Astrocyte (in vitro differentiated cells and primary cell): ENCODE results near the gene ARMC9. TPM values are rescaled to one million over a fixed set of nuclear protein-coding genes. Genes with fewer than 3 reads are reported as not detected.

ENCODE experiments used
- DNase-seq: peaks from one replicate; pipeline ENCODE4 v3.0.0-alpha.2; 2010; ENCODE audit warnings: low read depth
- FAIRE-seq: peaks from 2 replicates; lab custom pipeline; 2011; peaks lifted over from hg19 to GRCh38; lab: Jason Lieb, UNC
- H2AFZ ChIP-seq: 2 replicates; pipeline ENCODE4 v1.6.0; 2012; ENCODE audit warnings: low read depth, low read length, inconsistent platforms
- H3K27ac ChIP-seq: 2 replicates; pipeline ENCODE4 v1.5.1; 2011; ENCODE audit warnings: low read depth, low read length, inconsistent platforms
- H3K27me3 ChIP-seq: 2 replicates; pipeline ENCODE4 v1.6.0; 2011; ENCODE audit warnings: low read length, inconsistent platforms; ENCODE audit not compliant: insufficient read depth
- H3K36me3 ChIP-seq: 2 replicates; pipeline ENCODE4 v1.5.1; 2011; ENCODE audit warnings: low read length, inconsistent platforms; ENCODE audit not compliant: insufficient read depth
- H3K4me1 ChIP-seq: 2 replicates; pipeline ENCODE4 v1.5.1; 2011; ENCODE audit warnings: low read length, inconsistent platforms; ENCODE audit not compliant: insufficient read depth
- H3K4me2 ChIP-seq: 2 replicates; pipeline ENCODE4 v1.6.0; 2012; ENCODE audit warnings: low read length, inconsistent platforms
- H3K4me3 ChIP-seq: 2 replicates; pipeline ENCODE4 v1.5.1; 2011; ENCODE audit warnings: low read depth, mild to moderate bottlenecking, low read length, inconsistent platforms; ENCODE audit not compliant: insufficient read depth
- H3K79me2 ChIP-seq: 2 replicates; pipeline ENCODE4 v1.6.0; 2012; ENCODE audit warnings: mild to moderate bottlenecking, low read length, inconsistent platforms; ENCODE audit not compliant: insufficient read depth
- H3K9ac ChIP-seq: 2 replicates; pipeline ENCODE4 v1.6.0; 2012; ENCODE audit warnings: mild to moderate bottlenecking, low read length, inconsistent platforms
- H3K9me3 ChIP-seq: 2 replicates; pipeline ENCODE4 v1.5.1; 2012; ENCODE audit warnings: low read depth, mild to moderate bottlenecking, low read length, inconsistent platforms; ENCODE audit not compliant: insufficient read depth
- H4K20me1 ChIP-seq: 2 replicates; pipeline ENCODE4 v1.6.0; 2012; ENCODE audit warnings: low read length, inconsistent platforms; ENCODE audit not compliant: insufficient read depth
- H3K27ac Mint-ChIP-seq: one replicate; pipeline ENCODE4 v1.8.0; 2021; ENCODE audit warnings: mild to moderate bottlenecking, mixed read lengths; ENCODE audit not compliant: unreplicated experiment
- H3K27me3 Mint-ChIP-seq: one replicate; pipeline ENCODE4 v1.8.0; 2021; ENCODE audit warnings: low read depth, mixed read lengths; ENCODE audit not compliant: unreplicated experiment
- H3K36me3 Mint-ChIP-seq: one replicate; pipeline ENCODE4 v1.8.0; 2021; ENCODE audit warnings: low read depth, mixed read lengths; ENCODE audit not compliant: unreplicated experiment
- H3K4me1 Mint-ChIP-seq: one replicate; pipeline ENCODE4 v1.8.0; 2021; ENCODE audit warnings: low read depth, mixed read lengths; ENCODE audit not compliant: unreplicated experiment
- H3K4me3 Mint-ChIP-seq: one replicate; pipeline ENCODE4 v1.8.0; 2021; ENCODE audit warnings: mild to moderate bottlenecking, moderate library complexity, mixed read lengths; ENCODE audit not compliant: unreplicated experiment
- H3K9me3 Mint-ChIP-seq: one replicate; pipeline ENCODE4 v1.8.0; 2021; ENCODE audit warnings: mild to moderate bottlenecking, mixed read lengths; ENCODE audit not compliant: unreplicated experiment
- EZH2 ChIP-seq: IDR thresholded peaks from 2 replicates; pipeline ENCODE4 v1.6.1; 2012; ENCODE audit warnings: mild to moderate bottlenecking, low read length, inconsistent platforms; ENCODE audit not compliant: insufficient read depth
- total RNA-seq: library from RNA; stranded (reverse); gene quantifications from 2 replicates; pipeline ENCODE4 v1.2.1, GENCODE V29; 2021
- TF ChIP-seq, protein P1 (sequence below): IDR thresholded peaks from 2 replicates; pipeline ENCODE4 v1.5.1; 2011; ENCODE audit warnings: low read depth, mild to moderate bottlenecking, inconsistent platforms, low read length, moderate library complexity; ENCODE audit not compliant: insufficient read depth

ARMC9 gene
- total RNA-seq, 1 donor from 2014 or later, result 52.4 TPM

DNA sequence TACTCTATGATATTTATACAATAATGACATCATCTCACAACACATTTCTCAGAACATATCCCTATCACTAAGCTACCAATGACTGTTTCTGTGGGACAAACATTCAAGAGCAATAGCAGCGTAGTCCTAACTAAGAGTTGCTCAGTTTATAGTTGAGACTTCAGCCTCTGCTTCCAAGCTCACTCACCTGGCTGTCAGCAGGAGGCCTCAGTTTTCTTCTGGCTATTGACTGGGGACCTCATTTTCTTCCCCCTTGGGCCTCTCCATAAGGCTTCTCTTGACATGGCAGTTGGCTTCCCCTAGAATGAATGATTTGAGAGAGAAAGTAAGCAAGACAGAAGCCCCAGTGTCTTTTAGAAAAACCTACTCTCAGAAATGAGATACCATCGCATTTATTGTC, 85.9 kb downstream of the ARMC9 start:
- Histone ChIP-seq H3K4me3 (no peak overlapping the region), H2AFZ (no peak overlapping the region), H3K9me3 (no peaks in the 10 kb centered on the region), H4K20me1 (no peaks in the 10 kb centered on the region), H3K36me3 (peaks cover 21% of the 10 kb centered on the region), H3K27ac (no peak overlapping the region), H3K4me1 (no peaks in the 10 kb centered on the region), H3K4me2 (no peak overlapping the region), H3K79me2 (no peaks in the 10 kb centered on the region), H3K9ac (no peak overlapping the region), H3K27me3 (no peaks in the 10 kb centered on the region)
- FAIRE-seq (no peak), DNase-seq (no peak)
- H3K4me1 Mint-ChIP-seq, result no peaks in the 10 kb centered on the region
- peaks cover 1% of the 10 kb centered on the region for H3K9me3 Mint-ChIP-seq
- no peak overlapping the region for H3K27ac Mint-ChIP-seq
- peaks cover 53% of the 10 kb centered on the region for H3K36me3 Mint-ChIP-seq
- no peak overlapping the region for H3K4me3 Mint-ChIP-seq
- no peaks in the 10 kb centered on the region for H3K27me3 Mint-ChIP-seq
- TF ChIP-seq EZH2, result no peak
- TF ChIP-seq, protein P1, sequence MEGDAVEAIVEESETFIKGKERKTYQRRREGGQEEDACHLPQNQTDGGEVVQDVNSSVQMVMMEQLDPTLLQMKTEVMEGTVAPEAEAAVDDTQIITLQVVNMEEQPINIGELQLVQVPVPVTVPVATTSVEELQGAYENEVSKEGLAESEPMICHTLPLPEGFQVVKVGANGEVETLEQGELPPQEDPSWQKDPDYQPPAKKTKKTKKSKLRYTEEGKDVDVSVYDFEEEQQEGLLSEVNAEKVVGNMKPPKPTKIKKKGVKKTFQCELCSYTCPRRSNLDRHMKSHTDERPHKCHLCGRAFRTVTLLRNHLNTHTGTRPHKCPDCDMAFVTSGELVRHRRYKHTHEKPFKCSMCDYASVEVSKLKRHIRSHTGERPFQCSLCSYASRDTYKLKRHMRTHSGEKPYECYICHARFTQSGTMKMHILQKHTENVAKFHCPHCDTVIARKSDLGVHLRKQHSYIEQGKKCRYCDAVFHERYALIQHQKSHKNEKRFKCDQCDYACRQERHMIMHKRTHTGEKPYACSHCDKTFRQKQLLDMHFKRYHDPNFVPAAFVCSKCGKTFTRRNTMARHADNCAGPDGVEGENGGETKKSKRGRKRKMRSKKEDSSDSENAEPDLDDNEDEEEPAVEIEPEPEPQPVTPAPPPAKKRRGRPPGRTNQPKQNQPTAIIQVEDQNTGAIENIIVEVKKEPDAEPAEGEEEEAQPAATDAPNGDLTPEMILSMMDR, result no peak

DNA sequence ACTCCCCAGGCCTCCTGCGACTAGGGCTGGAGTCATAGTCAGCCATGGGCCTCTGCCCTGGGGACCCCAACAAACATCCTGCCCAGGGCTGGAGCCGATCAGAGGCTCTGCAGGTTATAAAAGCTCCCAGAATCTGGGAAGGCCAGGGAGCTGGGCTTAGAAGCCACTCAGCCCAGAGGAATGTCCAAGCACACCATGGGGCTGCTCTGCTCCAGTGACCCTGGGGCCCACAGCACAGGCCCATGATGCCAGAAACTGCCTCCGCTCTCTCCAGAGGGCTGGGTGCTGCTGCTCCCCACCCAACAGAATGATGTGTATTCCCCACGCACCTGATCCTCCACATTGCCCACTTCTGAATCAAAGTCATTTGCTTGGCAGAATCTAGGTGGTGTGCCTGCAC, 88.5 kb downstream of the ARMC9 start:
- Histone ChIP-seq H3K9me3 (no peaks in the 10 kb centered on the region), H3K27ac (no peak overlapping the region), H3K9ac (no peak overlapping the region), H3K36me3 (peaks cover 15% of the 10 kb centered on the region), H4K20me1 (no peaks in the 10 kb centered on the region), H3K4me3 (no peak overlapping the region), H3K27me3 (no peaks in the 10 kb centered on the region), H3K4me1 (no peaks in the 10 kb centered on the region), H3K4me2 (no peak overlapping the region), H2AFZ (no peak overlapping the region), H3K79me2 (no peaks in the 10 kb centered on the region)
- TF ChIP-seq EZH2, result no peak
- TF ChIP-seq, protein P1, result no peak
- H3K4me1 Mint-ChIP-seq, result no peaks in the 10 kb centered on the region
- DNase-seq, result no peak
- no peak overlapping the region for H3K4me3 Mint-ChIP-seq
- H3K9me3 Mint-ChIP-seq, result peaks cover 1% of the 10 kb centered on the region
- no peak for FAIRE-seq
- H3K27me3 Mint-ChIP-seq, result no peaks in the 10 kb centered on the region
- no peak overlapping the region for H3K27ac Mint-ChIP-seq
- H3K36me3 Mint-ChIP-seq, result peaks cover 51% of the 10 kb centered on the region

DNA sequence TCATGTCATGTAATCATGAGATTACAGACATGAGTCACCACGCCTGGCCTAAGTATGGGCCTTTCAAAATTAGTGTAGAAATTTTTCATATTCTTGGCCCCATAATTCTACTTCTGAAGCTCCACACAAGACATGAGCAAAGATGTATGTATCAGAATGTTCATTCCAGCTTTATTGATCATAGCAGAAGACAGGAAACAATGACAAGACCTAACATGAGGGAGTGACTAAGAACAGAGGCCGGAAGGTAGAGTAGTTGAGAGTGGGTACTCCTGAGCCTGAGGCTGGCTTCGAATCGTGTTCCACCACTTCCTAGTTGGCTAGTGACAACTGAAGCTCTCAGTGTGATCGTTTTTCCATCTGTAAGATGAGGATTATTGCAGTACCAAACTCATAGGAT, 89.3 kb downstream of the ARMC9 start:
- Histone ChIP-seq H3K4me2 (no peak overlapping the region), H3K4me1 (no peaks in the 10 kb centered on the region), H3K9ac (no peak overlapping the region), H2AFZ (no peak overlapping the region), H3K9me3 (no peaks in the 10 kb centered on the region), H3K79me2 (no peaks in the 10 kb centered on the region), H3K27ac (no peak overlapping the region), H3K27me3 (no peaks in the 10 kb centered on the region), H4K20me1 (no peaks in the 10 kb centered on the region), H3K4me3 (no peak overlapping the region), H3K36me3 (peaks cover 19% of the 10 kb centered on the region)
- Mint-ChIP-seq H3K4me1 (no peaks in the 10 kb centered on the region), H3K9me3 (peaks cover 1% of the 10 kb centered on the region), H3K27ac (no peak overlapping the region), H3K27me3 (no peaks in the 10 kb centered on the region), H3K4me3 (no peak overlapping the region), H3K36me3 (peaks cover 46% of the 10 kb centered on the region)
- TF ChIP-seq, protein P1, result no peak
- TF ChIP-seq EZH2, result no peak
- DNase-seq (no peak), FAIRE-seq (no peak)
